WTC11 (cell line): ENCODE data around the gene TM9SF4. TPM values are rescaled to one million over a fixed set of nuclear protein-coding genes. Genes with fewer than 3 reads are reported as not detected.

Source experiments
- ATAC-seq: fragments of 200-7000 bp; cut with Tn5 transposase; 2 replicates; pipeline ENCODE4 v1.10.0; 2021; ENCODE audit warnings: mild to moderate bottlenecking, moderate library complexity
- CTCF ChIA-PET: fragments of 300-600 bp; sonication (Branson Sonifier 250); formaldehyde crosslinking; loops from one replicate; lab custom pipeline; 2021; ENCODE audit warnings: antibody characterized with exemption; lab: Charles Lee
- POLR2A ChIA-PET: fragments of 350-600 bp; sonication (Branson Sonifier 250); formaldehyde crosslinking; loops from one replicate; lab custom pipeline; 2021; ENCODE audit warnings: antibody characterized with exemption; lab: Charles Lee
- DNase-seq: peaks from one replicate; pipeline ENCODE4 v3.0.0; 2021; ENCODE audit warnings: low spot score
- H3K27ac Mint-ChIP-seq: 2 replicates; pipeline ENCODE4 v1.8.0; 2021; ENCODE audit warnings: mixed read lengths
- H3K27me3 Mint-ChIP-seq: 2 replicates; pipeline ENCODE4 v1.8.0; 2021; ENCODE audit warnings: low read depth, mild to moderate bottlenecking, moderate library complexity, mixed read lengths
- H3K36me3 Mint-ChIP-seq: 2 replicates; pipeline ENCODE4 v1.8.0; 2021; ENCODE audit warnings: mixed read lengths
- H3K4me1 Mint-ChIP-seq: 2 replicates; pipeline ENCODE4 v1.8.0; 2022; ENCODE audit warnings: mixed read lengths
- H3K4me3 Mint-ChIP-seq: 2 replicates; pipeline ENCODE4 v1.8.0; 2021; ENCODE audit warnings: mild to moderate bottlenecking, moderate library complexity, mixed read lengths
- H3K9me3 Mint-ChIP-seq: 2 replicates; pipeline ENCODE4 v1.8.0; 2021; ENCODE audit warnings: mixed read lengths
- ARID4B ChIP-seq: sonication (generic); formaldehyde crosslinking; IDR thresholded peaks from 2 replicates; pipeline ENCODE4 v1.8.0; 2023; ENCODE audit warnings: missing genetic modification reagents, mild to moderate bottlenecking, borderline replicate concordance
- ATF1 ChIP-seq: sonication (generic); formaldehyde crosslinking; IDR thresholded peaks from 2 replicates; pipeline ENCODE4 v1.8.1; 2023; ENCODE audit warnings: mild to moderate bottlenecking, moderate library complexity, missing genetic modification reagents
- CREM ChIP-seq: sonication (generic); formaldehyde crosslinking; IDR thresholded peaks from 2 replicates; pipeline ENCODE4 v1.8.1; 2022; ENCODE audit warnings: mild to moderate bottlenecking, missing genetic modification reagents, moderate library complexity
- EMX1 ChIP-seq: fragments of 250-450 bp; sonication (Bioruptor Pico); IDR thresholded peaks from 2 replicates; pipeline ENCODE4 v1.8.0; 2021; ENCODE audit warnings: mild to moderate bottlenecking
- FOXJ3 ChIP-seq: sonication (generic); formaldehyde crosslinking; IDR thresholded peaks from 2 replicates; pipeline ENCODE4 v1.9.0; 2021; ENCODE audit warnings: missing genetic modification reagents, mild to moderate bottlenecking, borderline replicate concordance
- GABPB1 ChIP-seq: sonication (generic); formaldehyde crosslinking; IDR thresholded peaks from 2 replicates; pipeline ENCODE4 v1.8.1; 2023; ENCODE audit warnings: mild to moderate bottlenecking, missing genetic modification reagents
- GRHL2 ChIP-seq: fragments of 250-450 bp; sonication (Bioruptor Pico); IDR thresholded peaks from 2 replicates; pipeline ENCODE4 v1.8.0; 2022; ENCODE audit warnings: mild to moderate bottlenecking, moderate library complexity; ENCODE audit not compliant: insufficient replicate concordance, severe bottlenecking
- HMGA2 ChIP-seq: fragments of 250-450 bp; sonication (Bioruptor Pico); IDR thresholded peaks from 2 replicates; pipeline ENCODE4 v1.4.0; 2021; ENCODE audit warnings: mild to moderate bottlenecking, moderate library complexity
- JAZF1 ChIP-seq: fragments of 250-450 bp; sonication (Bioruptor Pico); IDR thresholded peaks from 2 replicates; pipeline ENCODE4 v1.9.0; 2021; ENCODE audit warnings: moderate library complexity, mild to moderate bottlenecking, inconsistent platforms
- JUN ChIP-seq: sonication (generic); formaldehyde crosslinking; IDR thresholded peaks from 2 replicates; pipeline ENCODE4 v1.8.0; 2023; ENCODE audit warnings: mild to moderate bottlenecking, missing genetic modification reagents
- NFATC4 ChIP-seq: fragments of 250-450 bp; sonication (Bioruptor Pico); IDR thresholded peaks from 2 replicates; pipeline ENCODE4 v1.9.0; 2021; ENCODE audit warnings: mild to moderate bottlenecking
- NR2C2 ChIP-seq: sonication (generic); formaldehyde crosslinking; IDR thresholded peaks from 2 replicates; pipeline ENCODE4 v1.8.0; 2022; ENCODE audit warnings: mild to moderate bottlenecking, missing genetic modification reagents
- OVOL2 ChIP-seq: fragments of 250-450 bp; sonication (Bioruptor Pico); IDR thresholded peaks from 2 replicates; pipeline ENCODE4 v1.9.0; 2021; ENCODE audit warnings: mild to moderate bottlenecking, borderline replicate concordance
- RORB ChIP-seq: fragments of 250-450 bp; sonication (Bioruptor Pico); IDR thresholded peaks from 2 replicates; pipeline ENCODE4 v1.9.0; 2021; ENCODE audit warnings: mild to moderate bottlenecking
- SMAD3 ChIP-seq: sonication (generic); formaldehyde crosslinking; IDR thresholded peaks from 2 replicates; pipeline ENCODE4 v1.8.0; 2022; ENCODE audit warnings: missing genetic modification reagents, mild to moderate bottlenecking, borderline replicate concordance
- SMAD4 ChIP-seq: sonication (generic); formaldehyde crosslinking; IDR thresholded peaks from 2 replicates; pipeline ENCODE4 v1.8.0; 2022; ENCODE audit warnings: mild to moderate bottlenecking, missing genetic modification reagents
- TEAD1 ChIP-seq: sonication (generic); formaldehyde crosslinking; IDR thresholded peaks from 2 replicates; pipeline ENCODE4 v1.8.0; 2022; ENCODE audit warnings: mild to moderate bottlenecking, missing genetic modification reagents
- TP53 ChIP-seq: sonication (generic); formaldehyde crosslinking; IDR thresholded peaks from 2 replicates; pipeline ENCODE4 v1.8.1; 2023; ENCODE audit warnings: mild to moderate bottlenecking, missing genetic modification reagents
- ZNF138 ChIP-seq: sonication (generic); formaldehyde crosslinking; conservative IDR thresholded peaks from 2 replicates; pipeline ENCODE4 v1.8.1; 2022; ENCODE audit warnings: mild to moderate bottlenecking, moderate library complexity, missing genetic modification reagents
- ZNF317 ChIP-seq: sonication (generic); formaldehyde crosslinking; IDR thresholded peaks from 2 replicates; pipeline ENCODE4 v1.8.1; 2023; ENCODE audit warnings: low read depth, mild to moderate bottlenecking, moderate library complexity, missing genetic modification reagents, borderline replicate concordance
- ZNF416 ChIP-seq: fragments of 250-450 bp; sonication (Bioruptor Pico); IDR thresholded peaks from 2 replicates; pipeline ENCODE4 v1.9.0; 2021; ENCODE audit warnings: mild to moderate bottlenecking, inconsistent platforms
- ZNF671 ChIP-seq: fragments of 250-450 bp; sonication (Bioruptor Pico); IDR thresholded peaks from 2 replicates; pipeline ENCODE4 v1.8.0; 2021; ENCODE audit warnings: mild to moderate bottlenecking
- total RNA-seq: library from RNA; stranded (reverse); gene quantifications from 3 replicates; pipeline ENCODE4 v1.2.3, GENCODE V29; 2021
- TF ChIP-seq, protein P1 (sequence below): sonication (generic); formaldehyde crosslinking; IDR thresholded peaks from 2 replicates; pipeline ENCODE4 v1.8.1; 2023; ENCODE audit warnings: mild to moderate bottlenecking, missing genetic modification reagents
- TF ChIP-seq, protein P2 (sequence below): fragments of 250-450 bp; sonication (Bioruptor Pico); IDR thresholded peaks from 2 replicates; pipeline ENCODE4 v2.1.2; 2022; ENCODE audit warnings: mild to moderate bottlenecking, moderate library complexity
- TF ChIP-seq, protein P3 (sequence below): sonication (generic); formaldehyde crosslinking; IDR thresholded peaks from 2 replicates; pipeline ENCODE4 v1.8.1; 2023; ENCODE audit warnings: mild to moderate bottlenecking, missing genetic modification reagents

The TM9SF4 gene
- total RNA-seq, 1 experiment from 2014 or later = 44.8 TPM

DNA sequence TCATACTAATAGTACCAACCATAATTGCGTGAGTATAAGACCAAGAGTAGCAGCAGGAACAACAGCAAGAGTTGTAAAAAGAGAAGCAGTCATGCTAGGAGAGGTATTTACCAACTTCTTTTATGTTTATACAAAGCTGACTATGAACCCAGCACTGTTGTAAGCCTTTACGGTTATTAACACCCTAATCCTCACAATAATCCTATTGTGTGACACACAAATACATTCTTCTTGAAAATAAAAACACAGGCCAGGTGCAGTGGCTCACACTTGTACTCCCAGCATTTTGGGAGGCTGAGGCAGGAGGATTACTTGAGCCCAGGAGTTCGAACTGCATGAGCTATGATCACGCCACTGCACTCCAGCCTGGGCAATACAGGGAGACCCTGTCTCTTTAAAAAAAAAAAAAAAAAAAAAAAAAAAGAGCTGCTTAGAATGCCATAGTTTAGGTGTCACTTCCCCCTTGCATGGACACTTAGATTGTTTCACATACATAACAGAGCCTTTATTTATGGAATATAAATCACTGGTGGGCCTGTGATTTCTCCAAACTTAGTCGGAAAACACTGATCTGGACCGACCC lies 37.3 kb upstream of the TM9SF4 start:
- Mint-ChIP-seq H3K27ac (peak overlapping the region; percentile 28; the same call in 1 of the 2 replicates), H3K9me3 (no peaks in the 10 kb centered on the region)
- no peak for DNase-seq
- CTCF ChIA-PET = interaction anchor here (0.6 to 1.0 kb wide), 4 partner anchors 21 to 251 kb away, joined by 3 to 4 read pairs (median 4); no protein-coding TSS in a partner anchor
- POLR2A ChIA-PET = interaction anchor here (0.6 to 1.0 kb wide), 2 partner anchors 9 to 247 kb away, joined by 8 to 9 read pairs; no protein-coding TSS in a partner anchor
- TF ChIP-seq EMX1 (CRISPR knock-in tag) = no peak
- no peak for TF ChIP-seq ZNF416
- TF ChIP-seq ZNF671 (CRISPR knock-in tag) = no peak
- no peak for TF ChIP-seq JAZF1 (CRISPR knock-in tag)
- TF ChIP-seq ATF1 (CRISPR knock-in tag) = no peak
- TF ChIP-seq, protein P1, sequence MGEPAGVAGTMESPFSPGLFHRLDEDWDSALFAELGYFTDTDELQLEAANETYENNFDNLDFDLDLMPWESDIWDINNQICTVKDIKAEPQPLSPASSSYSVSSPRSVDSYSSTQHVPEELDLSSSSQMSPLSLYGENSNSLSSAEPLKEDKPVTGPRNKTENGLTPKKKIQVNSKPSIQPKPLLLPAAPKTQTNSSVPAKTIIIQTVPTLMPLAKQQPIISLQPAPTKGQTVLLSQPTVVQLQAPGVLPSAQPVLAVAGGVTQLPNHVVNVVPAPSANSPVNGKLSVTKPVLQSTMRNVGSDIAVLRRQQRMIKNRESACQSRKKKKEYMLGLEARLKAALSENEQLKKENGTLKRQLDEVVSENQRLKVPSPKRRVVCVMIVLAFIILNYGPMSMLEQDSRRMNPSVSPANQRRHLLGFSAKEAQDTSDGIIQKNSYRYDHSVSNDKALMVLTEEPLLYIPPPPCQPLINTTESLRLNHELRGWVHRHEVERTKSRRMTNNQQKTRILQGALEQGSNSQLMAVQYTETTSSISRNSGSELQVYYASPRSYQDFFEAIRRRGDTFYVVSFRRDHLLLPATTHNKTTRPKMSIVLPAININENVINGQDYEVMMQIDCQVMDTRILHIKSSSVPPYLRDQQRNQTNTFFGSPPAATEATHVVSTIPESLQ (CRISPR knock-in tag) = no peak
- no peak for TF ChIP-seq TEAD1
- TF ChIP-seq NFATC4 (CRISPR knock-in tag) = no peak
- TF ChIP-seq, protein P2, sequence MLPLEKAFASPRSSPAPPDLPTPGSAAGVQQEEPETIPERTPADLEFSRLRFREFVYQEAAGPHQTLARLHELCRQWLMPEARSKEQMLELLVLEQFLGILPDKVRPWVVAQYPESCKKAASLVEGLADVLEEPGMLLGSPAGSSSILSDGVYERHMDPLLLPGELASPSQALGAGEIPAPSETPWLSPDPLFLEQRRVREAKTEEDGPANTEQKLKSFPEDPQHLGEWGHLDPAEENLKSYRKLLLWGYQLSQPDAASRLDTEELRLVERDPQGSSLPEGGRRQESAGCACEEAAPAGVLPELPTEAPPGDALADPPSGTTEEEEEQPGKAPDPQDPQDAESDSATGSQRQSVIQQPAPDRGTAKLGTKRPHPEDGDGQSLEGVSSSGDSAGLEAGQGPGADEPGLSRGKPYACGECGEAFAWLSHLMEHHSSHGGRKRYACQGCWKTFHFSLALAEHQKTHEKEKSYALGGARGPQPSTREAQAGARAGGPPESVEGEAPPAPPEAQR = no peak
- TF ChIP-seq GRHL2 (CRISPR knock-in tag) = no peak
- no peak for TF ChIP-seq ZNF138 (CRISPR knock-in tag)
- no peak for TF ChIP-seq SMAD4 (CRISPR knock-in tag)
- no peak for TF ChIP-seq OVOL2 (CRISPR knock-in tag)
- TF ChIP-seq SMAD3 (CRISPR knock-in tag) = no peak
- no peak for TF ChIP-seq CREM (CRISPR knock-in tag)
- TF ChIP-seq GABPB1 = no peak
- no peak for TF ChIP-seq FOXJ3
- no peak for TF ChIP-seq ZNF317 (CRISPR knock-in tag)
- TF ChIP-seq, all 79 proteins: peak for 0
- peaks cover 4% of the 10 kb centered on the region for H3K4me1 Mint-ChIP-seq
- H3K36me3 Mint-ChIP-seq = no peaks in the 10 kb centered on the region
- ATAC-seq = no peak
- H3K4me3 Mint-ChIP-seq = no peak overlapping the region
- H3K27me3 Mint-ChIP-seq = no peaks in the 10 kb centered on the region

- no peak for ATAC-seq
- Mint-ChIP-seq H3K27ac (no peak overlapping the region), H3K4me3 (no peak overlapping the region), H3K36me3 (no peaks in the 10 kb centered on the region), H3K27me3 (no peaks in the 10 kb centered on the region), H3K4me1 (0 out of 2 replicates have a peak, but pooled peaks cover 4% of the 10 kb centered on the region)
- no peak for DNase-seq
- ChIA-PET POLR2A (no interaction called here), CTCF (interaction anchor here (1.0 to 2.7 kb wide), 2 partner anchors 16 to 222 kb away, joined by 3 to 9 read pairs; no protein-coding TSS in a partner anchor)
- TF ChIP-seq NFATC4 (CRISPR knock-in tag) (no peak), RORB (CRISPR knock-in tag) (no peak), NR2C2 (CRISPR knock-in tag) (no peak), JUN (CRISPR knock-in tag) (no peak), TP53 (CRISPR knock-in tag) (no peak), HMGA2 (CRISPR knock-in tag) (no peak), ARID4B (CRISPR knock-in tag) (no peak)
- TF ChIP-seq, protein P3, sequence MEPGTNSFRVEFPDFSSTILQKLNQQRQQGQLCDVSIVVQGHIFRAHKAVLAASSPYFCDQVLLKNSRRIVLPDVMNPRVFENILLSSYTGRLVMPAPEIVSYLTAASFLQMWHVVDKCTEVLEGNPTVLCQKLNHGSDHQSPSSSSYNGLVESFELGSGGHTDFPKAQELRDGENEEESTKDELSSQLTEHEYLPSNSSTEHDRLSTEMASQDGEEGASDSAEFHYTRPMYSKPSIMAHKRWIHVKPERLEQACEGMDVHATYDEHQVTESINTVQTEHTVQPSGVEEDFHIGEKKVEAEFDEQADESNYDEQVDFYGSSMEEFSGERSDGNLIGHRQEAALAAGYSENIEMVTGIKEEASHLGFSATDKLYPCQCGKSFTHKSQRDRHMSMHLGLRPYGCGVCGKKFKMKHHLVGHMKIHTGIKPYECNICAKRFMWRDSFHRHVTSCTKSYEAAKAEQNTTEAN (CRISPR knock-in tag) = no peak
- TF ChIP-seq, all 79 proteins: peak for 0
- H3K9me3 Mint-ChIP-seq = no peaks in the 10 kb centered on the region
Observed at GRCh38 chr20:32075534-32075933, 34.0 kb upstream of the TM9SF4 start.
